ENCODE data around the gene MYG1. TPM values are rescaled to one million over a fixed set of nuclear protein-coding genes. Genes with fewer than 3 reads are reported as not detected.

Gene MYG1
- total and polyA plus RNA-seq, 2 of the 13 experiments (the other 11 are each of a cell fraction or from before 2014, with no cell fraction given): 38.6 to 58.0 TPM

DNA sequence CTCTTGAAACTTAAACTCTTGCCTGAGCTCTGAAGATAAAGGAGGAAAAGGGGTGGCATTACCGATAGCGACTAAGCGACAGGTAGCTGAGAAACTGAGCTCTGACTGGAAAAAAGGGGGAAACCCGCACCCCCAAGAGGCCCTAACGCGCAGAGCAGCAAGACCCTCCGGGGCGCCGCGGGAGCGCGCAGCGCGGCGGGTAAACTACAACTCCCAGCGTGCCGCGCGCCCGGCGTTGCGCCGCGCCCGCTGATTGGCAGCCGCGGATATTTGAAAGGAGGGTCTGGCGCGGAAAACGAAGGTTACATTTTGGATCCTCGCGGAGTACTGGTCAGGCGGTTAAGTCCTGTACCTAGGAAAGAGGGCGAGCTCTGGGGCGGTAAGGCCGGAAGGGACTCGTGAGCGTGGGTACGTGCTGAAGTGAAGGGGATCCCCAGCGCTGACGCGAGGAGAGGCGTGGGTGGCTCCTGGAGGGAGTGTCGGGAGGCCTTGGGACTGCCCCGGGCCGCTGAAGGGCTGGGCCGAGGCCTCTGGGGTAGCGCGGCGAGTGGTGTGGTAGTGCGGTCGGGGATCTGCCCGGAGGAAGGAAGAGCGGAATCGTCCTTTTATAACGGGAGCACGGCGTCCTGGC is 31.4 kb upstream of the MYG1 start, which contains the start of gene ESPL1 (continued):
- TF ChIP-seq, protein P1, sequence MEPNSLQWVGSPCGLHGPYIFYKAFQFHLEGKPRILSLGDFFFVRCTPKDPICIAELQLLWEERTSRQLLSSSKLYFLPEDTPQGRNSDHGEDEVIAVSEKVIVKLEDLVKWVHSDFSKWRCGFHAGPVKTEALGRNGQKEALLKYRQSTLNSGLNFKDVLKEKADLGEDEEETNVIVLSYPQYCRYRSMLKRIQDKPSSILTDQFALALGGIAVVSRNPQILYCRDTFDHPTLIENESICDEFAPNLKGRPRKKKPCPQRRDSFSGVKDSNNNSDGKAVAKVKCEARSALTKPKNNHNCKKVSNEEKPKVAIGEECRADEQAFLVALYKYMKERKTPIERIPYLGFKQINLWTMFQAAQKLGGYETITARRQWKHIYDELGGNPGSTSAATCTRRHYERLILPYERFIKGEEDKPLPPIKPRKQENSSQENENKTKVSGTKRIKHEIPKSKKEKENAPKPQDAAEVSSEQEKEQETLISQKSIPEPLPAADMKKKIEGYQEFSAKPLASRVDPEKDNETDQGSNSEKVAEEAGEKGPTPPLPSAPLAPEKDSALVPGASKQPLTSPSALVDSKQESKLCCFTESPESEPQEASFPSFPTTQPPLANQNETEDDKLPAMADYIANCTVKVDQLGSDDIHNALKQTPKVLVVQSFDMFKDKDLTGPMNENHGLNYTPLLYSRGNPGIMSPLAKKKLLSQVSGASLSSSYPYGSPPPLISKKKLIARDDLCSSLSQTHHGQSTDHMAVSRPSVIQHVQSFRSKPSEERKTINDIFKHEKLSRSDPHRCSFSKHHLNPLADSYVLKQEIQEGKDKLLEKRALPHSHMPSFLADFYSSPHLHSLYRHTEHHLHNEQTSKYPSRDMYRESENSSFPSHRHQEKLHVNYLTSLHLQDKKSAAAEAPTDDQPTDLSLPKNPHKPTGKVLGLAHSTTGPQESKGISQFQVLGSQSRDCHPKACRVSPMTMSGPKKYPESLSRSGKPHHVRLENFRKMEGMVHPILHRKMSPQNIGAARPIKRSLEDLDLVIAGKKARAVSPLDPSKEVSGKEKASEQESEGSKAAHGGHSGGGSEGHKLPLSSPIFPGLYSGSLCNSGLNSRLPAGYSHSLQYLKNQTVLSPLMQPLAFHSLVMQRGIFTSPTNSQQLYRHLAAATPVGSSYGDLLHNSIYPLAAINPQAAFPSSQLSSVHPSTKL (CRISPR knock-in tag; IDR thresholded peaks at IDR 0.05): peak; percentile 52; the same call in 1 of the 2 replicates
- TF ChIP-seq AGO1 (IDR thresholded peaks at IDR 0.05; ENCODE audit: low read depth, low read length, poor library complexity, severe bottlenecking) (peak; percentile 32), GTF2F1 (IDR thresholded peaks at IDR 0.05; ENCODE audit: low read length) (no peak), SP5 (CRISPR knock-in tag; IDR thresholded peaks at IDR 0.05; ENCODE audit: borderline replicate concordance, low read depth) (no peak), KDM6A (CRISPR knock-in tag; IDR thresholded peaks at IDR 0.05; ENCODE audit: low read depth) (no peak), FOXC1 (CRISPR knock-in tag; IDR thresholded peaks at IDR 0.05; ENCODE audit: borderline replicate concordance) (peak; percentile 67; the same call in 1 of the 2 replicates), GATAD1 (CRISPR knock-in tag; IDR thresholded peaks at IDR 0.05) (peak; percentile 79), ZFP41 (CRISPR knock-in tag; IDR thresholded peaks at IDR 0.05; ENCODE audit: borderline replicate concordance) (no peak), ZSCAN29 (CRISPR knock-in tag; conservative IDR thresholded peaks at IDR 0.05) (no peak), ZNF205 (CRISPR knock-in tag; IDR thresholded peaks at IDR 0.05) (peak; percentile 92), PHB2 (IDR thresholded peaks at IDR 0.05; ENCODE audit: partially characterized antibody) (no peak), ARID2 (CRISPR knock-in tag; IDR thresholded peaks at IDR 0.05; ENCODE audit: borderline replicate concordance) (0 out of 2 replicates have a peak, but pooled peaks have one; percentile 61), ZNF839 (CRISPR knock-in tag; IDR thresholded peaks at IDR 0.05; ENCODE audit: borderline replicate concordance) (no peak), KLF16 (CRISPR knock-in tag; IDR thresholded peaks at IDR 0.05) (peak in 1 of 2 experiments; percentile 50; a peak in 1 of 4 replicates), KDM5A (IDR thresholded peaks at IDR 0.05; ENCODE audit: borderline replicate concordance, low read length) (peak; percentile 58; the same call in 1 of the 2 replicates)
- TF ChIP-seq, protein P2, sequence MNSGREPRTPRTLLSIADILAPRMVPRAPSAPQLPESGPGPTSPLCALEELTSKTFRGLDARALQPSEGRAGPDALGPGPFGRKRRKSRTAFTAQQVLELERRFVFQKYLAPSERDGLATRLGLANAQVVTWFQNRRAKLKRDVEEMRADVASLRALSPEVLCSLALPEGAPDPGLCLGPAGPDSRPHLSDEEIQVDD (CRISPR knock-in tag; IDR thresholded peaks at IDR 0.05; ENCODE audit: borderline replicate concordance): no peak
- TF ChIP-seq, protein P3, sequence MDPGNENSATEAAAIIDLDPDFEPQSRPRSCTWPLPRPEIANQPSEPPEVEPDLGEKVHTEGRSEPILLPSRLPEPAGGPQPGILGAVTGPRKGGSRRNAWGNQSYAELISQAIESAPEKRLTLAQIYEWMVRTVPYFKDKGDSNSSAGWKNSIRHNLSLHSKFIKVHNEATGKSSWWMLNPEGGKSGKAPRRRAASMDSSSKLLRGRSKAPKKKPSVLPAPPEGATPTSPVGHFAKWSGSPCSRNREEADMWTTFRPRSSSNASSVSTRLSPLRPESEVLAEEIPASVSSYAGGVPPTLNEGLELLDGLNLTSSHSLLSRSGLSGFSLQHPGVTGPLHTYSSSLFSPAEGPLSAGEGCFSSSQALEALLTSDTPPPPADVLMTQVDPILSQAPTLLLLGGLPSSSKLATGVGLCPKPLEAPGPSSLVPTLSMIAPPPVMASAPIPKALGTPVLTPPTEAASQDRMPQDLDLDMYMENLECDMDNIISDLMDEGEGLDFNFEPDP (CRISPR knock-in tag; conservative IDR thresholded peaks at IDR 0.05): no peak
- TF ChIP-seq, protein P4, sequence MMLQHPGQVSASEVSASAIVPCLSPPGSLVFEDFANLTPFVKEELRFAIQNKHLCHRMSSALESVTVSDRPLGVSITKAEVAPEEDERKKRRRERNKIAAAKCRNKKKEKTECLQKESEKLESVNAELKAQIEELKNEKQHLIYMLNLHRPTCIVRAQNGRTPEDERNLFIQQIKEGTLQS (CRISPR knock-in tag; IDR thresholded peaks at IDR 0.05): peak; percentile 43; the same call in 1 of the 2 replicates
- TF ChIP-seq, protein P5, sequence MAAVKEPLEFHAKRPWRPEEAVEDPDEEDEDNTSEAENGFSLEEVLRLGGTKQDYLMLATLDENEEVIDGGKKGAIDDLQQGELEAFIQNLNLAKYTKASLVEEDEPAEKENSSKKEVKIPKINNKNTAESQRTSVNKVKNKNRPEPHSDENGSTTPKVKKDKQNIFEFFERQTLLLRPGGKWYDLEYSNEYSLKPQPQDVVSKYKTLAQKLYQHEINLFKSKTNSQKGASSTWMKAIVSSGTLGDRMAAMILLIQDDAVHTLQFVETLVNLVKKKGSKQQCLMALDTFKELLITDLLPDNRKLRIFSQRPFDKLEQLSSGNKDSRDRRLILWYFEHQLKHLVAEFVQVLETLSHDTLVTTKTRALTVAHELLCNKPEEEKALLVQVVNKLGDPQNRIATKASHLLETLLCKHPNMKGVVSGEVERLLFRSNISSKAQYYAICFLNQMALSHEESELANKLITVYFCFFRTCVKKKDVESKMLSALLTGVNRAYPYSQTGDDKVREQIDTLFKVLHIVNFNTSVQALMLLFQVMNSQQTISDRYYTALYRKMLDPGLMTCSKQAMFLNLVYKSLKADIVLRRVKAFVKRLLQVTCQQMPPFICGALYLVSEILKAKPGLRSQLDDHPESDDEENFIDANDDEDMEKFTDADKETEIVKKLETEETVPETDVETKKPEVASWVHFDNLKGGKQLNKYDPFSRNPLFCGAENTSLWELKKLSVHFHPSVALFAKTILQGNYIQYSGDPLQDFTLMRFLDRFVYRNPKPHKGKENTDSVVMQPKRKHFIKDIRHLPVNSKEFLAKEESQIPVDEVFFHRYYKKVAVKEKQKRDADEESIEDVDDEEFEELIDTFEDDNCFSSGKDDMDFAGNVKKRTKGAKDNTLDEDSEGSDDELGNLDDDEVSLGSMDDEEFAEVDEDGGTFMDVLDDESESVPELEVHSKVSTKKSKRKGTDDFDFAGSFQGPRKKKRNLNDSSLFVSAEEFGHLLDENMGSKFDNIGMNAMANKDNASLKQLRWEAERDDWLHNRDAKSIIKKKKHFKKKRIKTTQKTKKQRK (IDR thresholded peaks at IDR 0.05; ENCODE audit: low read length): no peak

Measured in HepG2 (cell line).